PC-3 (cell line): ENCODE measurements around the gene CSRP2. TPM values are rescaled to one million over a fixed set of nuclear protein-coding genes. Genes with fewer than 3 reads are reported as not detected.
A peak's percentile ranks its signal among the peaks of the same experiment; 100 is the strongest.

Source experiments
- ATAC-seq: fragments of 200-7000 bp; cut with Tn5 transposase; 2 replicates; pipeline ENCODE4 v1.9.1; 2020; ENCODE audit warnings: mild to moderate bottlenecking, moderate library complexity
- BruUV-seq: library from RNA; stranded (reverse); fragments of 400-500 nt; replicated peaks from 2 replicates; lab custom pipeline; 2021; lab: Mats Ljungman, UMichigan
- CTCF ChIA-PET: fragments of 300-600 bp; sonication (Branson Sonifier 250); formaldehyde crosslinking; loops from one replicate; lab custom pipeline; 2022; ENCODE audit warnings: antibody characterized with exemption; lab: Charles Lee
- POLR2A ChIA-PET: fragments of 300-600 bp; sonication (Branson Sonifier 250); formaldehyde crosslinking; loops from one replicate; lab custom pipeline; 2022; ENCODE audit warnings: antibody characterized with exemption; ENCODE audit not compliant: unreplicated experiment; lab: Charles Lee
- DNase-seq: peaks from one replicate; pipeline ENCODE4 v3.0.0-alpha.2; 2015
- H2AFZ ChIP-seq: fragments of 300-600 bp; sonication (generic); 2 replicates; pipeline ENCODE4 v1.6.0; 2016; ENCODE audit warnings: antibody characterized with exemption, low read length
- H3F3A ChIP-seq: fragments of 300-600 bp; sonication (generic); one replicate; pipeline ENCODE4 v1.6.0; 2017; ENCODE audit warnings: antibody characterized with exemption, low read length, control low read depth, mild to moderate bottlenecking; ENCODE audit not compliant: unreplicated experiment
- H3K27ac ChIP-seq: fragments of 300-600 bp; sonication (generic); 2 replicates; pipeline ENCODE4 v1.5.1; 2016; ENCODE audit warnings: mild to moderate bottlenecking, low read length
- H3K27me3 ChIP-seq: fragments of 300-600 bp; sonication (generic); 2 replicates; pipeline ENCODE4 v1.6.1; 2016; ENCODE audit warnings: low read length, mixed read lengths
- H3K36me3 ChIP-seq: fragments of 300-600 bp; sonication (generic); 2 replicates; pipeline ENCODE4 v1.6.1; 2016; ENCODE audit warnings: low read depth, mixed run types, low read length, mixed read lengths
- H3K4me1 ChIP-seq: fragments of 300-600 bp; sonication (generic); 2 replicates; pipeline ENCODE4 v1.5.1; 2016; ENCODE audit warnings: low read length; ENCODE audit not compliant: insufficient read depth
- H3K4me2 ChIP-seq: fragments of 300-600 bp; sonication (generic); 2 replicates; pipeline ENCODE4 v1.6.0; 2016; ENCODE audit warnings: low read length
- H3K4me3 ChIP-seq: fragments of 300-600 bp; sonication (generic); 2 replicates; pipeline ENCODE4 v1.5.1; 2016; ENCODE audit warnings: mild to moderate bottlenecking, low read length, mixed read lengths
- H3K79me2 ChIP-seq: fragments of 300-600 bp; sonication (generic); 2 replicates; pipeline ENCODE4 v1.6.1; 2017; ENCODE audit warnings: low read length, mixed read lengths
- H3K9ac ChIP-seq: fragments of 300-600 bp; sonication (generic); 2 replicates; pipeline ENCODE4 v1.6.0; 2016; ENCODE audit warnings: mild to moderate bottlenecking, low read length
- H3K9me2 ChIP-seq: fragments of 300-600 bp; sonication (generic); replicated peaks from 2 replicates; pipeline ENCODE4 v1.6.1; 2016; ENCODE audit warnings: mixed run types, low read length, mixed read lengths
- H3K9me3 ChIP-seq: fragments of 300-600 bp; sonication (generic); 2 replicates; pipeline ENCODE4 v1.6.1; 2016; ENCODE audit warnings: low read length, mixed read lengths
- H4K20me1 ChIP-seq: fragments of 300-600 bp; sonication (generic); 2 replicates; pipeline ENCODE4 v1.6.1; 2016; ENCODE audit warnings: low read length, mixed read lengths
- CTCF ChIP-seq: fragments of 300-600 bp; sonication (generic); conservative IDR thresholded peaks from 2 replicates; pipeline ENCODE4 v1.5.1; 2017; ENCODE audit warnings: antibody characterized with exemption, low read depth, mild to moderate bottlenecking, low read length
- EZH2 ChIP-seq: fragments of 300-600 bp; sonication (generic); IDR thresholded peaks from one replicate; pipeline ENCODE4 v1.6.1; 2017; ENCODE audit warnings: antibody characterized with exemption, mild to moderate bottlenecking, low read length; ENCODE audit not compliant: unreplicated experiment
- EZH2phosphoT487 ChIP-seq: fragments of 300-600 bp; sonication (generic); IDR thresholded peaks from 2 replicates; pipeline ENCODE4 v1.6.1; 2018; ENCODE audit warnings: mild to moderate bottlenecking, antibody characterized with exemption, low read length, borderline replicate concordance
- intact Hi-C: fragments of 100-400 bp; cut with micrococcal nuclease; formaldehyde crosslinking; loops from 2 replicates; pipeline ENCODE4 v1.9.0; 2023
- total RNA-seq: library from RNA; depleted of rRNA; stranded (reverse); fragments of >200 nt; gene quantifications from 2 replicates; pipeline ENCODE4 v1.2.3, GENCODE V29; 2014

Gene CSRP2
- total RNA-seq, 1 experiment from 2014 or later = 36.3 TPM

- peaks cover 16% of the 10 kb centered on the region for H3K4me1 ChIP-seq
- H2AFZ ChIP-seq = no peak overlapping the region
- H3K9ac ChIP-seq = no peak overlapping the region
- no peaks in the 10 kb centered on the region for H3K36me3 ChIP-seq
- intact Hi-C loops = no loop called here
- no peaks in the 10 kb centered on the region for H4K20me1 ChIP-seq
- no peak for DNase-seq
- no peak for ATAC-seq
- H3K4me2 ChIP-seq = no peak overlapping the region
- CTCF ChIA-PET = no interaction called here
- H3K9me2 ChIP-seq = no peaks in the 10 kb centered on the region
- TF ChIP-seq EZH2 (no peak), EZH2phosphoT487 (no peak), CTCF (no peak)
- BruUV-seq = no TSS peak
- no peaks in the 10 kb centered on the region for H3K9me3 ChIP-seq
- H3K27me3 ChIP-seq = no peaks in the 10 kb centered on the region
- no peak overlapping the region for H3K4me3 ChIP-seq
- peaks cover 11% of the 10 kb centered on the region; the same call in 1 of the 2 replicates for H3K79me2 ChIP-seq
- no peak overlapping the region for H3K27ac ChIP-seq
- H3F3A ChIP-seq = no peaks in the 10 kb centered on the region
- POLR2A ChIA-PET = no interaction called here
Measured at GRCh38 chr12:76880519-76881023, 1.8 kb upstream of the CSRP2 start.

- Histone ChIP-seq H4K20me1 (no peaks in the 10 kb centered on the region), H3K9ac (peak overlapping the region; percentile 78), H3K79me2 (peaks cover 11% of the 10 kb centered on the region; the same call in 1 of the 2 replicates), H3K27me3 (no peaks in the 10 kb centered on the region), H3K4me2 (peak overlapping the region; percentile 91), H3K36me3 (no peaks in the 10 kb centered on the region), H3K9me2 (no peaks in the 10 kb centered on the region), H2AFZ (peak overlapping the region; percentile 89), H3K9me3 (no peaks in the 10 kb centered on the region), H3F3A (no peaks in the 10 kb centered on the region), H3K27ac (peak overlapping the region; percentile 36), H3K4me3 (peak overlapping the region; percentile 75), H3K4me1 (peaks cover 16% of the 10 kb centered on the region)
- intact Hi-C loops = loop anchor here (5.0 kb wide), 1 partner anchor 132 kb away; no protein-coding TSS in a partner anchor
- POLR2A ChIA-PET = no interaction called here
- ATAC-seq (no peak), DNase-seq (no peak)
- CTCF ChIA-PET = interaction anchor here (0.6 kb wide), 1 partner anchor 131 kb away, joined by 5 read pairs; no protein-coding TSS in a partner anchor
- BruUV-seq = no TSS peak
- TF ChIP-seq CTCF (0 out of 2 replicates have a peak, but pooled peaks have one; percentile 24), EZH2 (no peak)
Measured at GRCh38 chr12:76879710-76880518, 1.1 kb upstream of the CSRP2 start.
